Naive thymus-derived CD8-positive, alpha-beta T cell (primary cell): Measurements from ENCODE around the gene ITPA. TPM values are rescaled to one million over a fixed set of nuclear protein-coding genes. Genes with fewer than 3 reads are reported as not detected.

Experiments
- ATAC-seq, 2 donors: fragments of 150-1000 bp; cut with Tn5 transposase in 1 of 2; sonication (Bioruptor Pico), chemical (Tn5 transposase) in 1 of 2; 1 replicate in 1 of 2; 2 replicates in 1 of 2; pipeline ENCODE4 v1.10.0; 2021; ENCODE audit warnings: mild to moderate bottlenecking in 2 of 2, moderate library complexity in 2 of 2
- POLR2A ChIA-PET: fragments of 350-600 bp; sonication (Branson Sonifier 250); formaldehyde crosslinking; loops from one replicate; lab custom pipeline; 2021; ENCODE audit warnings: antibody characterized with exemption; lab: Charles Lee
- DNase-seq, 10 donors: peaks; one replicate each; pipeline versions ENCODE4 v3.0.0 to v3.0.0-alpha.2; 2020 to 2022
- H3K27ac Mint-ChIP-seq, 10 donors: one replicate each; pipeline ENCODE4 v1.8.0; 2020 to 2022; ENCODE audit warnings: mild to moderate bottlenecking in 10 of 10, mixed read lengths in 10 of 10, moderate library complexity in 4 of 10, inconsistent platforms in 1 of 10
- H3K27me3 Mint-ChIP-seq, 5 donors: one replicate each; pipeline ENCODE4 v1.8.0; 2021 to 2022; ENCODE audit warnings: mixed read lengths in 5 of 5
- H3K36me3 Mint-ChIP-seq, 3 donors: one replicate each; pipeline ENCODE4 v1.8.0; 2020 to 2022; ENCODE audit warnings: mixed read lengths in 3 of 3, mild to moderate bottlenecking in 2 of 3, inconsistent platforms in 1 of 3
- H3K4me1 Mint-ChIP-seq, 4 donors: one replicate each; pipeline ENCODE4 v1.8.0; 2021 to 2022; ENCODE audit warnings: mixed read lengths in 4 of 4
- H3K4me3 Mint-ChIP-seq, 10 donors: one replicate each; pipeline ENCODE4 v1.8.0; 2020 to 2022; ENCODE audit warnings: mild to moderate bottlenecking in 10 of 10, mixed read lengths in 10 of 10, moderate library complexity in 6 of 10, inconsistent platforms in 1 of 10
- H3K9me3 Mint-ChIP-seq, 9 donors: one replicate each; pipeline ENCODE4 v1.8.0; 2020 to 2022; ENCODE audit warnings: mixed read lengths in 9 of 9, mild to moderate bottlenecking in 3 of 9, inconsistent platforms in 1 of 9, moderate library complexity in 1 of 9
- polyA plus RNA-seq, 3 donors: library from polyadenylated mRNA; unstranded; fragments of 300-500 nt; fragmentation: Illumina TruSeq; gene quantifications; one replicate each; pipeline ENCODE4 v1.2.3, GENCODE V29; 2021
- total RNA-seq, 8 experiments: library from RNA in 2 of 8; stranded (reverse) in 2 of 8; gene quantifications; one replicate each; pipeline ENCODE4 v1.2.3 and lab custom pipeline; 2021 to 2026

The ITPA gene
- total and polyA plus RNA-seq, 5 experiments from 2014 or later, result 46.2 to 72.9 (median 56.9) TPM

GRCh38 chr20:3193806-3194616 is 15.3 kb upstream of the ITPA start:
- H3K36me3 Mint-ChIP-seq, result peaks cover 0 to 90% (median 23%) of the 10 kb centered on the region in 3 donors
- no peak for ATAC-seq
- no peak for DNase-seq
- POLR2A ChIA-PET, result interaction anchor here (0.8 to 2.4 kb wide), 2 partner anchors 9 kb away, joined by 4 to 7 read pairs; no protein-coding TSS in a partner anchor
- H3K27ac Mint-ChIP-seq, result peak overlapping the region in 3 of 10 donors; percentile 49 to 67 (median 61)
- H3K4me1 Mint-ChIP-seq, result peaks cover 3 to 19% (median 15%) of the 10 kb centered on the region in 4 donors
- H3K4me3 Mint-ChIP-seq, result no peak overlapping the region
- H3K9me3 Mint-ChIP-seq, result no peaks in the 10 kb centered on the region
- H3K27me3 Mint-ChIP-seq, result no peaks in the 10 kb centered on the region

GRCh38 chr20:3194617-3195280 is 14.5 kb upstream of the ITPA start:
- ATAC-seq (no peak), DNase-seq (no peak)
- H3K27me3 Mint-ChIP-seq, result no peaks in the 10 kb centered on the region
- H3K4me1 Mint-ChIP-seq, result peaks cover 7 to 22% (median 20%) of the 10 kb centered on the region in 4 donors
- H3K4me3 Mint-ChIP-seq, result no peak overlapping the region
- peak overlapping the region in 4 of 10 donors; percentile 14 to 65 (median 62) for H3K27ac Mint-ChIP-seq
- POLR2A ChIA-PET, result interaction anchor here (0.8 kb wide), 1 partner anchor 8 kb away, joined by 4 read pairs; no protein-coding TSS in a partner anchor
- H3K36me3 Mint-ChIP-seq, result peaks cover 0 to 94% (median 28%) of the 10 kb centered on the region in 3 donors
- H3K9me3 Mint-ChIP-seq, result no peaks in the 10 kb centered on the region

- peaks cover 0 to 95% (median 30%) of the 10 kb centered on the region in 3 donors for H3K36me3 Mint-ChIP-seq
- POLR2A ChIA-PET, result no interaction called here
- peak overlapping the region in 9 of 10 donors; percentile 49 to 93 (median 82) for H3K27ac Mint-ChIP-seq
- ATAC-seq (no peak), DNase-seq (no peak)
- peaks cover 7 to 25% (median 22%) of the 10 kb centered on the region in 4 donors for H3K4me1 Mint-ChIP-seq
- no peak overlapping the region for H3K4me3 Mint-ChIP-seq
- H3K9me3 Mint-ChIP-seq, result no peaks in the 10 kb centered on the region
- no peaks in the 10 kb centered on the region for H3K27me3 Mint-ChIP-seq
These were observed 13.6 kb upstream of the ITPA start for GRCh38 chr20:3195590-3196237.

GRCh38 chr20:3199206-3199605 is 10.1 kb upstream of the ITPA start:
- Mint-ChIP-seq H3K4me1 (peaks cover 18 to 41% (median 30%) of the 10 kb centered on the region in 4 donors), H3K9me3 (no peaks in the 10 kb centered on the region), H3K36me3 (peaks cover 0 to 77% (median 25%) of the 10 kb centered on the region in 3 donors), H3K4me3 (peak overlapping the region in 2 of 10 donors; percentile 20), H3K27me3 (no peaks in the 10 kb centered on the region), H3K27ac (peak overlapping the region in 4 of 10 donors; percentile 10 to 81 (median 48))
- POLR2A ChIA-PET, result no interaction called here
- ATAC-seq (no peak), DNase-seq (no peak)

GRCh38 chr20:3199976-3200755 is 9.1 kb upstream of the ITPA start:
- H3K36me3 Mint-ChIP-seq, result peaks cover 0 to 68% (median 24%) of the 10 kb centered on the region in 3 donors
- H3K4me3 Mint-ChIP-seq, result peak overlapping the region in 1 of 10 donors; percentile 15
- ATAC-seq (no peak), DNase-seq (no peak)
- no peaks in the 10 kb centered on the region for H3K9me3 Mint-ChIP-seq
- H3K4me1 Mint-ChIP-seq, result peaks cover 20 to 46% (median 33%) of the 10 kb centered on the region in 4 donors
- peak overlapping the region in 5 of 10 donors; percentile 10 to 81 (median 53) for H3K27ac Mint-ChIP-seq
- POLR2A ChIA-PET, result no interaction called here
- no peaks in the 10 kb centered on the region for H3K27me3 Mint-ChIP-seq

- DNase-seq, result no peak
- no peak for ATAC-seq
- peaks cover 12 to 37% (median 28%) of the 10 kb centered on the region in 4 donors for H3K4me1 Mint-ChIP-seq
- peak overlapping the region in 8 of 10 donors; percentile 8 to 95 (median 84) for H3K27ac Mint-ChIP-seq
- no peaks in the 10 kb centered on the region for H3K9me3 Mint-ChIP-seq
- peak overlapping the region in 9 of 10 donors; percentile 32 to 97 (median 68) for H3K4me3 Mint-ChIP-seq
- POLR2A ChIA-PET, result interaction anchor here (0.6 to 2.3 kb wide), 5 partner anchors 8 to 112 kb away, joined by 3 to 15 read pairs (median 4); partner anchors contain the start of genes FASTKD5 and UBOX5
- no peaks in the 10 kb centered on the region for H3K27me3 Mint-ChIP-seq
- peaks cover 0 to 44% (median 11%) of the 10 kb centered on the region in 3 donors for H3K36me3 Mint-ChIP-seq
These were observed 6.4 kb upstream of the ITPA start for GRCh38 chr20:3202965-3203314.

- Mint-ChIP-seq H3K9me3 (no peaks in the 10 kb centered on the region), H3K27ac (peak overlapping the region; percentile 91 to 98 (median 96)), H3K36me3 (peaks cover 0 to 39% (median 11%) of the 10 kb centered on the region in 3 donors), H3K4me3 (peak overlapping the region; percentile 93 to 97 (median 95)), H3K4me1 (peaks cover 12 to 41% (median 32%) of the 10 kb centered on the region in 4 donors), H3K27me3 (no peaks in the 10 kb centered on the region)
- peak; percentile 15 to 16 for ATAC-seq
- POLR2A ChIA-PET, result interaction anchor here (0.6 to 2.3 kb wide), 7 partner anchors 9 to 1452 kb away, joined by 3 to 15 read pairs (median 4); partner anchors contain the start of genes FASTKD5 and UBOX5
- DNase-seq, result no peak
These were observed 5.8 kb upstream of the ITPA start for GRCh38 chr20:3203315-3204123.

GRCh38 chr20:3204124-3204794 is 5.0 kb upstream of the ITPA start, which contains the start of gene DDRGK1:
DDRGK1 (minus strand) TSS chr20:3204682; CDS start chr20:3204627, 55 bp downstream.
- DNase-seq (peak; percentile 83 to 98 (median 90)), ATAC-seq (peak; percentile 86 to 88)
- Mint-ChIP-seq H3K4me3 (peak within 1 kb of the TSS; percentile 93 to 97 (median 95)), H3K36me3 (peaks cover 0 to 32% (median 5%) of the 10 kb centered on the region in 3 donors), H3K9me3 (no peaks in the 10 kb centered on the region), H3K27ac (peak within 1 kb of the TSS; percentile 91 to 98 (median 96)), H3K27me3 (no peaks in the 10 kb centered on the region), H3K4me1 (peaks cover 16 to 42% (median 38%) of the 10 kb centered on the region in 4 donors)
- POLR2A ChIA-PET, result interaction anchor here (0.6 to 2.3 kb wide), 5 partner anchors 12 to 1453 kb away, joined by 3 to 15 read pairs (median 4); partner anchors contain the start of genes FASTKD5 and UBOX5

- ATAC-seq (peak in 1 of 2 donors; percentile 14), DNase-seq (peak in 2 of 10 donors; percentile 15 to 31)
- POLR2A ChIA-PET, result interaction anchor here (0.6 to 3.7 kb wide), 7 partner anchors 10 to 1922 kb away, joined by 3 to 24 read pairs (median 6); partner anchors contain the start of genes FASTKD5 and UBOX5
- Mint-ChIP-seq H3K27me3 (no peaks in the 10 kb centered on the region), H3K27ac (peak overlapping the region; percentile 57 to 99 (median 94)), H3K4me3 (peak overlapping the region; percentile 86 to 99 (median 96)), H3K4me1 (peaks cover 24 to 45% (median 39%) of the 10 kb centered on the region in 4 donors), H3K9me3 (no peaks in the 10 kb centered on the region), H3K36me3 (peaks cover 0 to 10% (median 2%) of the 10 kb centered on the region in 3 donors)
These were observed 477 bp upstream of the ITPA start for GRCh38 chr20:3208786-3209256.

GRCh38 chr20:3209946-3210317 is 634 bp downstream of the ITPA start:
- DNase-seq (no peak), ATAC-seq (peak; percentile 15 to 24)
- H3K9me3 Mint-ChIP-seq, result no peaks in the 10 kb centered on the region
- peaks cover 21 to 38% (median 31%) of the 10 kb centered on the region in 4 donors for H3K4me1 Mint-ChIP-seq
- no peaks in the 10 kb centered on the region for H3K27me3 Mint-ChIP-seq
- H3K27ac Mint-ChIP-seq, result peak overlapping the region; percentile 57 to 99 (median 94)
- H3K36me3 Mint-ChIP-seq, result peaks cover 0 to 19% (median 2%) of the 10 kb centered on the region in 3 donors
- H3K4me3 Mint-ChIP-seq, result peak overlapping the region; percentile 86 to 99 (median 96)
- POLR2A ChIA-PET, result interaction anchor here (0.7 to 3.7 kb wide), 6 partner anchors 9 to 117 kb away, joined by 5 to 24 read pairs (median 7); partner anchors contain the start of genes FASTKD5 and UBOX5
